HepG2 (cell line): ENCODE results near the gene SHC3. TPM values are rescaled to one million over a fixed set of nuclear protein-coding genes. Genes with fewer than 3 reads are reported as not detected.

Experiments
- ATAC-seq: fragments of 200-7000 bp; cut with Tn5 transposase; 3 replicates; pipeline ENCODE4 v1.9.1; 2020; ENCODE audit warnings: mild to moderate bottlenecking, moderate library complexity
- BruUV-seq: library from RNA; stranded (reverse); fragments of 400-500 nt; replicated peaks from 2 replicates; lab custom pipeline; 2021; lab: Mats Ljungman, UMichigan
- CTCF ChIA-PET: fragments of 300-600 bp; formaldehyde crosslinking; extraction: SDS; loops from one replicate; lab custom pipeline; 2021; ENCODE audit warnings: low total read pairs, inconsistent platforms, low intra/inter-chr PET ratio; lab: Yijun Ruan, JAX
- POLR2A ChIA-PET: fragments of 350-600 bp; sonication (Branson Sonifier 250); formaldehyde crosslinking; loops from one replicate; lab custom pipeline; 2020; ENCODE audit warnings: antibody characterized with exemption, inconsistent platforms; lab: Yijun Ruan, JAX
- DNase-seq: peaks from one replicate; pipeline ENCODE4 v3.0.0-alpha.2; 2015; ENCODE audit warnings: low spot score
- FAIRE-seq: peaks from 3 replicates; lab custom pipeline; 2011; peaks lifted over from hg19 to GRCh38; lab: Jason Lieb, UNC
- H2AFZ ChIP-seq: one replicate; pipeline ENCODE4 v1.6.1; 2011; ENCODE audit warnings: low read length, inconsistent platforms
- H3K27ac ChIP-seq: fragments of 300-600 bp; 3 replicates; pipeline ENCODE4 v1.8.0; 2011; ENCODE audit warnings: mixed run types, mild to moderate bottlenecking, mixed read lengths, low read length, inconsistent platforms; ENCODE audit not compliant: insufficient read depth; ENCODE audit errors: extremely low read length
- H3K27me3 ChIP-seq, 2 experiments: fragments of 200-600 bp in 1 of 2; 2 replicates in 1 of 2; 3 replicates in 1 of 2; pipeline versions ENCODE4 v1.6.0 to v1.8.0; 2011; ENCODE audit warnings: low read length in 2 of 2, mild to moderate bottlenecking in 2 of 2, moderate library complexity in 2 of 2, inconsistent platforms in 1 of 2; ENCODE audit not compliant: insufficient read depth in 2 of 2, control insufficient read depth in 1 of 2
- H3K36me3 ChIP-seq, 2 experiments: fragments of 200-600 bp in 1 of 2; replicated peaks in 1 of 2; 2 replicates in 1 of 2; 3 replicates in 1 of 2; pipeline versions ENCODE4 v1.5.1 to v1.8.0; 2011; ENCODE audit warnings: low read length in 2 of 2, inconsistent platforms in 1 of 2; ENCODE audit not compliant: insufficient read depth in 2 of 2, control insufficient read depth in 1 of 2
- H3K4me1 ChIP-seq: 2 replicates; pipeline ENCODE4 v1.5.1; 2012; ENCODE audit warnings: low read length, inconsistent platforms; ENCODE audit not compliant: insufficient read depth
- H3K4me2 ChIP-seq: 2 replicates; pipeline ENCODE4 v1.6.0; 2011; ENCODE audit warnings: low read depth, low read length, inconsistent platforms
- H3K4me3 ChIP-seq, 3 experiments: fragments of 200-600 bp in 1 of 3; sonication (generic), shearing (Covaris generic) in 1 of 3; replicated peaks in 1 of 3; 2 replicates each; pipeline ENCODE4 v1.5.1; 2011 to 2016; ENCODE audit warnings: low read length in 3 of 3, inconsistent platforms in 2 of 3, low read depth in 2 of 3, mild to moderate bottlenecking in 2 of 3, control low read depth in 1 of 3, mixed read lengths in 1 of 3; ENCODE audit not compliant: insufficient read depth in 1 of 3
- H3K79me2 ChIP-seq: one replicate; pipeline ENCODE4 v1.6.1; 2011; ENCODE audit warnings: low read length, inconsistent platforms; ENCODE audit not compliant: insufficient read depth
- H3K9ac ChIP-seq: 2 replicates; pipeline ENCODE4 v1.6.0; 2011; ENCODE audit warnings: mild to moderate bottlenecking, low read depth, low read length, inconsistent platforms; ENCODE audit not compliant: insufficient read depth
- H3K9me3 ChIP-seq: 2 replicates; pipeline ENCODE4 v1.5.1; 2012; ENCODE audit warnings: mild to moderate bottlenecking, low read length
- H4K20me1 ChIP-seq: 2 replicates; pipeline ENCODE4 v1.6.0; 2011; ENCODE audit warnings: inconsistent platforms, mild to moderate bottlenecking, low read length, moderate library complexity; ENCODE audit not compliant: insufficient read depth
- HOXA9 ChIP-seq: sonication (generic); formaldehyde crosslinking; IDR thresholded peaks from 2 replicates; pipeline ENCODE4 v1.8.1; 2022; ENCODE audit warnings: missing genetic modification reagents, mild to moderate bottlenecking, moderate library complexity, borderline replicate concordance
- JDP2 ChIP-seq: sonication (generic); formaldehyde crosslinking; IDR thresholded peaks from 2 replicates; pipeline ENCODE4 v1.8.1; 2022; ENCODE audit warnings: missing genetic modification reagents, borderline replicate concordance
- KLF16 ChIP-seq, 2 experiments: sonication (generic) in 1 of 2; formaldehyde crosslinking in 1 of 2; IDR thresholded peaks; 2 replicates each; pipeline versions ENCODE4 v1.6.1 to v1.8.0; 2016 to 2023; ENCODE audit warnings: missing genetic modification reagents in 2 of 2, missing compliant biosample characterization in 1 of 2
- KMT2B ChIP-seq: IDR thresholded peaks from 2 replicates; pipeline ENCODE4 v1.6.1; 2016; ENCODE audit warnings: missing genetic modification reagents, missing compliant biosample characterization
- MED13 ChIP-seq: sonication (generic); formaldehyde crosslinking; IDR thresholded peaks from 2 replicates; pipeline ENCODE4 v1.5.0; 2020; ENCODE audit warnings: missing genetic modification reagents
- NR1H2 ChIP-seq: sonication (generic); formaldehyde crosslinking; IDR thresholded peaks from 2 replicates; pipeline ENCODE4 v1.8.1; 2022; ENCODE audit warnings: low read depth, missing genetic modification reagents, borderline replicate concordance
- SATB2 ChIP-seq: sonication (generic); formaldehyde crosslinking; IDR thresholded peaks from 2 replicates; pipeline ENCODE4 v1.5.0; 2020; ENCODE audit warnings: missing genetic modification reagents
- SRY ChIP-seq: sonication (generic); formaldehyde crosslinking; IDR thresholded peaks from 2 replicates; pipeline ENCODE4 v1.8.0; 2022; ENCODE audit warnings: mild to moderate bottlenecking, missing genetic modification reagents
- ZBTB20 ChIP-seq: sonication (generic); formaldehyde crosslinking; IDR thresholded peaks from 2 replicates; pipeline ENCODE4 v1.8.1; 2023; ENCODE audit warnings: missing genetic modification reagents, low read depth, mild to moderate bottlenecking, borderline replicate concordance
- ZBTB37 ChIP-seq: sonication (generic); formaldehyde crosslinking; IDR thresholded peaks from 2 replicates; pipeline ENCODE4 v1.4.0; 2020; ENCODE audit warnings: mild to moderate bottlenecking, missing genetic modification reagents
- ZBTB8A ChIP-seq: sonication (generic); formaldehyde crosslinking; IDR thresholded peaks from 2 replicates; pipeline ENCODE4 v1.4.0; 2020; ENCODE audit warnings: mild to moderate bottlenecking, low read depth, missing genetic modification reagents, borderline replicate concordance
- ZNF562 ChIP-seq: sonication (generic); formaldehyde crosslinking; IDR thresholded peaks from 2 replicates; pipeline ENCODE4 v1.8.0; 2022; ENCODE audit warnings: missing genetic modification reagents, borderline replicate concordance
- ZNF563 ChIP-seq: sonication (generic); formaldehyde crosslinking; IDR thresholded peaks from 2 replicates; pipeline ENCODE4 v1.8.0; 2022; ENCODE audit warnings: mild to moderate bottlenecking, moderate library complexity, missing genetic modification reagents
- ZNF879 ChIP-seq: sonication (generic); formaldehyde crosslinking; IDR thresholded peaks from 2 replicates; pipeline ENCODE4 v1.8.1; 2023; ENCODE audit warnings: missing genetic modification reagents
- WGBS: methylation state at CpG from one replicate; pipeline ENCODE4 v1.1.6; 2017; ENCODE audit warnings: low lambda C conversion rate; 5-methylcytosine and 5-hydroxymethylcytosine counted together
- in situ Hi-C: cut with HindIII; loops from 2 replicates; pipeline ENCODE4 v1.10.0; 2017; ENCODE audit warnings: low pct_unique_long_range_greater_than_20kb; ENCODE audit not compliant: extremely low pct_ligation_motif_present
- intact Hi-C: fragments of 100-400 bp; cut with micrococcal nuclease; formaldehyde crosslinking; loops from one replicate; pipeline ENCODE4 v1.10.0; 2022; ENCODE audit not compliant: unreplicated experiment
- polyA plus RNA-seq, 8 experiments: library from polyadenylated mRNA; depleted of rRNA in 3 of 8; stranded (reverse) in 7 of 8; unstranded in 1 of 8; fragments of >200 nt; fragmentation: Illumina TruSeq in 4 of 8; extraction: Trizol in 4 of 8; gene quantifications; 2 replicates each; pipeline versions ENCODE4 v1.2.1 to v1.2.3, GENCODE V29; 2011 to 2016; ENCODE audit warnings: low read depth in 4 of 8, missing spikeins in 1 of 8, mixed read lengths in 1 of 8; ENCODE audit not compliant: insufficient read depth in 1 of 8
- total RNA-seq, 5 experiments: library from RNA; depleted of rRNA; stranded (reverse); fragments of >200 nt; fragmentation: Illumina TruSeq; extraction: Trizol; gene quantifications; 2 replicates each; pipeline ENCODE4 v1.2.3, GENCODE V29; 2016; ENCODE audit warnings: low read depth in 1 of 5
- TF ChIP-seq, protein P1 (sequence below): sonication (generic); formaldehyde crosslinking; IDR thresholded peaks from 2 replicates; pipeline ENCODE4 v1.4.0; 2020; ENCODE audit warnings: missing genetic modification reagents, low read depth, mild to moderate bottlenecking, borderline replicate concordance
- TF ChIP-seq, protein P2 (sequence below): sonication (generic); formaldehyde crosslinking; IDR thresholded peaks from 2 replicates; pipeline ENCODE4 v1.5.1; 2020; ENCODE audit warnings: missing genetic modification reagents, mild to moderate bottlenecking, borderline replicate concordance

Gene SHC3
- total and polyA plus RNA-seq, 2 of the 13 experiments (the other 11 are each of a cell fraction or from before 2014, with no cell fraction given), result 0.09 to 0.89 TPM

DNA sequence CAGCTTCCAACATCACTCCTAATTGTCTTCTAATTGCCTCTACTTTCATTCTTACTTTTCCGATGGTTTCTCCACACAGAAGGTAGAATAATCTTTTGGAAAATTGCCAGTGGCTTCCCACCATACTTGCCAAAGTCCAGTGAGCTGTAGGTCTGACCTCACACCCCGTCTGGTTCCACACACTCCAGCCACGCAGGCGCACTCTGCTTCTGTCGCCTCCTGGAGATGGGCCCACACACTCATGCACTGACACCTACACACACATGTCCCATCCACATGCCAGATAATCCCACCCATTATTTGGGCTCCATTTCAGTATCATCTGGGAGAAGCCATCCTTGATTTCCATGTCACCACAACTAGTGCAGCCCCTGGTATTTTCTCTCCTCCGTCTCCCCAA lies 12.7 kb downstream of the SHC3 start:
- 66% methylated on average over 6 of the region's 6 CpGs for WGBS
- ATAC-seq, result no peak
- BruUV-seq, result no TSS peak
- Histone ChIP-seq H2AFZ (no peak overlapping the region), H3K27ac (no peak overlapping the region)
- TF ChIP-seq HOXA9 (CRISPR knock-in tag), result no peak
- no peak for TF ChIP-seq ZBTB20
- TF ChIP-seq KMT2B (CRISPR knock-in tag), result no peak
- no peak for TF ChIP-seq ZNF879 (CRISPR knock-in tag)
- no peak for TF ChIP-seq SRY (CRISPR knock-in tag)
- TF ChIP-seq, protein P1, sequence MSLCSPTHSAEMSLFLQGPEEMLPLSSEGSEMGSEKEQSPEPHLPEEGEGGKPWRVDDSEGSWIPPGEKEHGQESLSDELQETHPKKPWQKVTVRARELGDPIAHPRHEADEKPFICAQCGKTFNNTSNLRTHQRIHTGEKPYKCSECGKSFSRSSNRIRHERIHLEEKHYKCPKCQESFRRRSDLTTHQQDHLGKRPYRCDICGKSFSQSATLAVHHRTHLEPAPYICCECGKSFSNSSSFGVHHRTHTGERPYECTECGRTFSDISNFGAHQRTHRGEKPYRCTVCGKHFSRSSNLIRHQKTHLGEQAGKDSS (CRISPR knock-in tag), result no peak
- no peak for TF ChIP-seq ZBTB8A
- TF ChIP-seq, all 625 proteins: peak for 0
- Histone ChIP-seq H4K20me1 (no peaks in the 10 kb centered on the region), H3K4me1 (no peaks in the 10 kb centered on the region), H3K9ac (no peak overlapping the region), H3K4me3 (no peak overlapping the region), H3K79me2 (no peaks in the 10 kb centered on the region), H3K27me3 (no peaks in the 10 kb centered on the region), H3K9me3 (no peaks in the 10 kb centered on the region), H3K36me3 (no peaks in the 10 kb centered on the region), H3K4me2 (no peak overlapping the region)
- intact Hi-C loops, result no loop called here
- in situ Hi-C loops, result no loop called here
- FAIRE-seq, result no peak
- CTCF ChIA-PET, result no interaction called here
- POLR2A ChIA-PET, result no interaction called here
- DNase-seq, result no peak

- DNase-seq (no peak), ATAC-seq (no peak), FAIRE-seq (no peak)
- H3K36me3 ChIP-seq, result no peaks in the 10 kb centered on the region
- ChIA-PET POLR2A (no interaction called here), CTCF (no interaction called here)
- no peaks in the 10 kb centered on the region for H3K27me3 ChIP-seq
- BruUV-seq, result no TSS peak
- no peak overlapping the region for H3K4me2 ChIP-seq
- H3K79me2 ChIP-seq, result no peaks in the 10 kb centered on the region
- no peak overlapping the region for H3K4me3 ChIP-seq
- H4K20me1 ChIP-seq, result no peaks in the 10 kb centered on the region
- H3K4me1 ChIP-seq, result no peaks in the 10 kb centered on the region
- intact Hi-C loops, result no loop called here
- in situ Hi-C loops, result no loop called here
- H3K9ac ChIP-seq, result no peak overlapping the region
- no peaks in the 10 kb centered on the region for H3K9me3 ChIP-seq
- no peak overlapping the region for H2AFZ ChIP-seq
- H3K27ac ChIP-seq, result no peak overlapping the region
- TF ChIP-seq ZNF563 (CRISPR knock-in tag), result no peak
- no peak for TF ChIP-seq JDP2 (CRISPR knock-in tag)
- TF ChIP-seq NR1H2 (CRISPR knock-in tag), result no peak
- no peak for TF ChIP-seq SATB2
- no peak for TF ChIP-seq ZNF562 (CRISPR knock-in tag)
- no peak for TF ChIP-seq KLF16 (CRISPR knock-in tag; IDR thresholded peaks at IDR 0.05)
- TF ChIP-seq MED13 (CRISPR knock-in tag), result no peak
- TF ChIP-seq ZBTB37, result no peak
- TF ChIP-seq, protein P2, sequence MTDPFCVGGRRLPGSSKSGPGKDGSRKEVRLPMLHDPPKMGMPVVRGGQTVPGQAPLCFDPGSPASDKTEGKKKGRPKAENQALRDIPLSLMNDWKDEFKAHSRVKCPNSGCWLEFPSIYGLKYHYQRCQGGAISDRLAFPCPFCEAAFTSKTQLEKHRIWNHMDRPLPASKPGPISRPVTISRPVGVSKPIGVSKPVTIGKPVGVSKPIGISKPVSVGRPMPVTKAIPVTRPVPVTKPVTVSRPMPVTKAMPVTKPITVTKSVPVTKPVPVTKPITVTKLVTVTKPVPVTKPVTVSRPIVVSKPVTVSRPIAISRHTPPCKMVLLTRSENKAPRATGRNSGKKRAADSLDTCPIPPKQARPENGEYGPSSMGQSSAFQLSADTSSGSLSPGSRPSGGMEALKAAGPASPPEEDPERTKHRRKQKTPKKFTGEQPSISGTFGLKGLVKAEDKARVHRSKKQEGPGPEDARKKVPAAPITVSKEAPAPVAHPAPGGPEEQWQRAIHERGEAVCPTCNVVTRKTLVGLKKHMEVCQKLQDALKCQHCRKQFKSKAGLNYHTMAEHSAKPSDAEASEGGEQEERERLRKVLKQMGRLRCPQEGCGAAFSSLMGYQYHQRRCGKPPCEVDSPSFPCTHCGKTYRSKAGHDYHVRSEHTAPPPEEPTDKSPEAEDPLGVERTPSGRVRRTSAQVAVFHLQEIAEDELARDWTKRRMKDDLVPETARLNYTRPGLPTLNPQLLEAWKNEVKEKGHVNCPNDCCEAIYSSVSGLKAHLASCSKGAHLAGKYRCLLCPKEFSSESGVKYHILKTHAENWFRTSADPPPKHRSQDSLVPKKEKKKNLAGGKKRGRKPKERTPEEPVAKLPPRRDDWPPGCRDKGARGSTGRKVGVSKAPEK, result no peak
Observed at GRCh38 chr9:89165341-89165740, 13.3 kb downstream of the SHC3 start.
